Panc1 (cell line): ENCODE results near the gene LOXL1.

Source experiments
- POLR2AphosphoS5 ChIP-seq: IDR thresholded peaks from 2 replicates; pipeline ENCODE4 v1.6.1; 2012; ENCODE audit warnings: mild to moderate bottlenecking, low read depth, low read length, moderate library complexity
- SIN3A ChIP-seq: IDR thresholded peaks from 2 replicates; pipeline ENCODE4 v1.6.1; 2012; ENCODE audit warnings: low read depth, mild to moderate bottlenecking, low read length, moderate library complexity, borderline replicate concordance; ENCODE audit not compliant: insufficient read depth
- TCF7L2 ChIP-seq: IDR thresholded peaks from 2 replicates; pipeline ENCODE4 v1.6.1; 2011; ENCODE audit warnings: mild to moderate bottlenecking, low read depth, low read length, inconsistent platforms
- TF ChIP-seq, protein P1 (sequence below): fragments of 450-650 bp; IDR thresholded peaks from 2 replicates; pipeline ENCODE4 v1.5.1; 2017; ENCODE audit warnings: mild to moderate bottlenecking
- TF ChIP-seq, protein P2 (sequence below), 2 experiments: IDR thresholded peaks; 2 replicates each; pipeline ENCODE4 v1.6.1; 2011 to 2012; ENCODE audit warnings: low read depth in 2 of 2, control low read depth in 1 of 2, low read length in 1 of 2, mild to moderate bottlenecking in 1 of 2, moderate library complexity in 1 of 2; ENCODE audit not compliant: insufficient read depth in 1 of 2

DNA sequence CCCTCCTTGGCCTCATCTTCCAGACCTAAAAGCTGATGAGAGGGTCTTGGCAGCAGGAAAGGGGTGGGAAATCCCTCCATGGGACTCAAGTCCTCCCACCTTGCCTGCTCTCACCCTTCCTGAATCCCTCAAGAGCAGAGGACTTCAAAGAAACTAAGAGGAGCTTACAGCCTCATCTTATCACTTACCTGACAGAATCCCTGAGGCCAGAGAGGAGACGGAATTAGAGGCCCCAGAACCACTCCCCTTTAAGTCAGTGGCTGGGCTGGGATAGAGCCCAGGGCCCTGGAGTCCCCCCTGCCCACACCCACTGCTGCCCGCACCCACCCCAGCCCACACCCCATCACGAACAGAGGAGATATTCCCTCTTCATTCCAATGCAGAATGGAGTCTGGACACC is 15.2 kb downstream of the LOXL1 start:
- TF ChIP-seq, protein P1, sequence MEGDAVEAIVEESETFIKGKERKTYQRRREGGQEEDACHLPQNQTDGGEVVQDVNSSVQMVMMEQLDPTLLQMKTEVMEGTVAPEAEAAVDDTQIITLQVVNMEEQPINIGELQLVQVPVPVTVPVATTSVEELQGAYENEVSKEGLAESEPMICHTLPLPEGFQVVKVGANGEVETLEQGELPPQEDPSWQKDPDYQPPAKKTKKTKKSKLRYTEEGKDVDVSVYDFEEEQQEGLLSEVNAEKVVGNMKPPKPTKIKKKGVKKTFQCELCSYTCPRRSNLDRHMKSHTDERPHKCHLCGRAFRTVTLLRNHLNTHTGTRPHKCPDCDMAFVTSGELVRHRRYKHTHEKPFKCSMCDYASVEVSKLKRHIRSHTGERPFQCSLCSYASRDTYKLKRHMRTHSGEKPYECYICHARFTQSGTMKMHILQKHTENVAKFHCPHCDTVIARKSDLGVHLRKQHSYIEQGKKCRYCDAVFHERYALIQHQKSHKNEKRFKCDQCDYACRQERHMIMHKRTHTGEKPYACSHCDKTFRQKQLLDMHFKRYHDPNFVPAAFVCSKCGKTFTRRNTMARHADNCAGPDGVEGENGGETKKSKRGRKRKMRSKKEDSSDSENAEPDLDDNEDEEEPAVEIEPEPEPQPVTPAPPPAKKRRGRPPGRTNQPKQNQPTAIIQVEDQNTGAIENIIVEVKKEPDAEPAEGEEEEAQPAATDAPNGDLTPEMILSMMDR = no peak
- TF ChIP-seq, protein P2, sequence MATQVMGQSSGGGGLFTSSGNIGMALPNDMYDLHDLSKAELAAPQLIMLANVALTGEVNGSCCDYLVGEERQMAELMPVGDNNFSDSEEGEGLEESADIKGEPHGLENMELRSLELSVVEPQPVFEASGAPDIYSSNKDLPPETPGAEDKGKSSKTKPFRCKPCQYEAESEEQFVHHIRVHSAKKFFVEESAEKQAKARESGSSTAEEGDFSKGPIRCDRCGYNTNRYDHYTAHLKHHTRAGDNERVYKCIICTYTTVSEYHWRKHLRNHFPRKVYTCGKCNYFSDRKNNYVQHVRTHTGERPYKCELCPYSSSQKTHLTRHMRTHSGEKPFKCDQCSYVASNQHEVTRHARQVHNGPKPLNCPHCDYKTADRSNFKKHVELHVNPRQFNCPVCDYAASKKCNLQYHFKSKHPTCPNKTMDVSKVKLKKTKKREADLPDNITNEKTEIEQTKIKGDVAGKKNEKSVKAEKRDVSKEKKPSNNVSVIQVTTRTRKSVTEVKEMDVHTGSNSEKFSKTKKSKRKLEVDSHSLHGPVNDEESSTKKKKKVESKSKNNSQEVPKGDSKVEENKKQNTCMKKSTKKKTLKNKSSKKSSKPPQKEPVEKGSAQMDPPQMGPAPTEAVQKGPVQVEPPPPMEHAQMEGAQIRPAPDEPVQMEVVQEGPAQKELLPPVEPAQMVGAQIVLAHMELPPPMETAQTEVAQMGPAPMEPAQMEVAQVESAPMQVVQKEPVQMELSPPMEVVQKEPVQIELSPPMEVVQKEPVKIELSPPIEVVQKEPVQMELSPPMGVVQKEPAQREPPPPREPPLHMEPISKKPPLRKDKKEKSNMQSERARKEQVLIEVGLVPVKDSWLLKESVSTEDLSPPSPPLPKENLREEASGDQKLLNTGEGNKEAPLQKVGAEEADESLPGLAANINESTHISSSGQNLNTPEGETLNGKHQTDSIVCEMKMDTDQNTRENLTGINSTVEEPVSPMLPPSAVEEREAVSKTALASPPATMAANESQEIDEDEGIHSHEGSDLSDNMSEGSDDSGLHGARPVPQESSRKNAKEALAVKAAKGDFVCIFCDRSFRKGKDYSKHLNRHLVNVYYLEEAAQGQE (IDR thresholded peaks at IDR 0.05; ENCODE audit: insufficient read depth in 1 of 2, low read depth in 2 of 2, low read length in 1 of 2) = no peak
- no peak for TF ChIP-seq POLR2AphosphoS5
- no peak for TF ChIP-seq SIN3A
- no peak for TF ChIP-seq TCF7L2
